ENCODE measurements around the gene SEMA3C.
A peak's percentile ranks its signal among the peaks of the same experiment; 100 is the strongest.

The SEMA3C gene

DNA sequence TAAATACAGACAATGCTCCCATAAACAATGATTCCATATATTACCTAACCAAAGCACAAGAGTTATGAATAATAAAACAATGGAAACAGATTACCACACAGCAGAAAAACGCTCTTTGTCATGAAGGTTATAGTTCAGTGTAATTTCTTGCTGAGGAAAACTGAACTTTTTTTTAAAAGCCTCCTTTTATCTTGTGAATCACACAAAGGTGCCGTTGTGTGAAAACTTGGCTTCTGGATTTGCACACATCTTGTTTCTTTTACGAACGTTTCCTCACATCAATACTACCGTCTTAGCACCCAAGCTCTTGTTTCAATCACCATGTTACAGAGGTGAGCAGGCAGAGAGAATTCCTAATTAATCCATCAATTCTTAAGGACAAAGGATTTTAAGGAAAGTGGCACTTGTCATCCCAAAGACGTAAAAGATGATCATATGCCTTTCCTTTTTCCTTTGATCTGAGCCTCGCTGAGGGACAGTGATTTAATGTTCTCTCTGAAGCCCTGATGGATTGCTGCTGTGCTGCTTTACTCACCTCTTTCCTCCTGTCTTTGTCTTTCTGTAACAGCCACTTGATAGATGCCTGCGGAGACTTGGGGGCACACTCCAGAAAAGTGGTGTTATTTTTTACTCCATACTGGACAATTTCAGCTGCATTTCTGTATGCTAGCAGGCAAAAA lies 170.3 kb downstream of the SEMA3C start:
- no peak for ATAC-seq

DNA sequence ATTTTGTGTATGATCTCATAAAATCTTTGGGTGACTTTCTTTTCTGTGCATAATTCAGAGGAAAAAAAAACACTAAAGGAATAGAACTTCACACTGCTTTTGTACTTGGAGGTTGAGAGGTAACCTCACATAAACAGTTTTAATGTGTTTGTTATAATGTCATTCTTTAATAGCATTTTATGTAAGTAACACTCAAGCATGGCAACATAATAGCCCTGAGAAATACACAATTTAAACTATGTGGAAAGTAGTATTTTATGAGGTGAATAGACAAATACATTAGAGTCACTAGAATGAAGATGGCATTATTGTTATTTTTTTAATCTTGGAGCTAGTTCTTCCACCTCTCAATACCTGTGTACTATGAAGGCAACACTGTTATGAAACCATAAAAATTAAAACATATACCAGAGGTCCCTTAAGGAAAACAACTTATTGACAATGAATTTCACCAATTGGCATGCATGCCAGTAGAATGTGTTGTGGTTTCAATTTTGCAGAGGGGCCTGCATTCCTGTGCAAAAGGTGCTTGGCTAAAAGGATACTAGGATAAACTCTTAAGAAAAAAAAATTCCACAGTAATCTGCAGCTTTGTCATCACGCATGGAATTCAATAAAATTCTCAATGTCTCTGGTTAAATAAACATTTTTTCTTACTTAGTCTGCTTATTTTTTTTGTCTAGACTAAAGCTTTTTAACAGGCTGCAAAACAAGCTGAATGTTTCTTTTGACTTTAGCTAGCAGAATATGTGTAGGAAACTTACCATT lies 177.9 kb downstream of the SEMA3C start:
- no peak for TF ChIP-seq PPARA (CRISPR knock-in tag; IDR thresholded peaks at IDR 0.05; ENCODE audit: borderline replicate concordance)
- peak; percentile 79 for TF ChIP-seq ISL1 (CRISPR knock-in tag; IDR thresholded peaks at IDR 0.05)
- peak; percentile 65 for ATAC-seq

More for the DNA sequence above, 170.3 kb downstream of the SEMA3C start:
- TF ChIP-seq SNAI2 (CRISPR knock-in tag; IDR thresholded peaks at IDR 0.05) (no peak), ZC3H10 (CRISPR knock-in tag; IDR thresholded peaks at IDR 0.05) (no peak), TOX (CRISPR knock-in tag; IDR thresholded peaks at IDR 0.05; ENCODE audit: borderline replicate concordance) (no peak), CSDC2 (CRISPR knock-in tag; IDR thresholded peaks at IDR 0.05) (no peak), ISL1 (CRISPR knock-in tag; IDR thresholded peaks at IDR 0.05) (no peak), PPARA (CRISPR knock-in tag; IDR thresholded peaks at IDR 0.05; ENCODE audit: borderline replicate concordance) (no peak), GLIS3 (CRISPR knock-in tag; IDR thresholded peaks at IDR 0.05) (no peak)
- TF ChIP-seq, protein P1, sequence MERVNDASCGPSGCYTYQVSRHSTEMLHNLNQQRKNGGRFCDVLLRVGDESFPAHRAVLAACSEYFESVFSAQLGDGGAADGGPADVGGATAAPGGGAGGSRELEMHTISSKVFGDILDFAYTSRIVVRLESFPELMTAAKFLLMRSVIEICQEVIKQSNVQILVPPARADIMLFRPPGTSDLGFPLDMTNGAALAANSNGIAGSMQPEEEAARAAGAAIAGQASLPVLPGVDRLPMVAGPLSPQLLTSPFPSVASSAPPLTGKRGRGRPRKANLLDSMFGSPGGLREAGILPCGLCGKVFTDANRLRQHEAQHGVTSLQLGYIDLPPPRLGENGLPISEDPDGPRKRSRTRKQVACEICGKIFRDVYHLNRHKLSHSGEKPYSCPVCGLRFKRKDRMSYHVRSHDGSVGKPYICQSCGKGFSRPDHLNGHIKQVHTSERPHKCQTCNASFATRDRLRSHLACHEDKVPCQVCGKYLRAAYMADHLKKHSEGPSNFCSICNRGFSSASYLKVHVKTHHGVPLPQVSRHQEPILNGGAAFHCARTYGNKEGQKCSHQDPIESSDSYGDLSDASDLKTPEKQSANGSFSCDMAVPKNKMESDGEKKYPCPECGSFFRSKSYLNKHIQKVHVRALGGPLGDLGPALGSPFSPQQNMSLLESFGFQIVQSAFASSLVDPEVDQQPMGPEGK (CRISPR knock-in tag; IDR thresholded peaks at IDR 0.05; ENCODE audit: borderline replicate concordance): no peak
- TF ChIP-seq, protein P2, sequence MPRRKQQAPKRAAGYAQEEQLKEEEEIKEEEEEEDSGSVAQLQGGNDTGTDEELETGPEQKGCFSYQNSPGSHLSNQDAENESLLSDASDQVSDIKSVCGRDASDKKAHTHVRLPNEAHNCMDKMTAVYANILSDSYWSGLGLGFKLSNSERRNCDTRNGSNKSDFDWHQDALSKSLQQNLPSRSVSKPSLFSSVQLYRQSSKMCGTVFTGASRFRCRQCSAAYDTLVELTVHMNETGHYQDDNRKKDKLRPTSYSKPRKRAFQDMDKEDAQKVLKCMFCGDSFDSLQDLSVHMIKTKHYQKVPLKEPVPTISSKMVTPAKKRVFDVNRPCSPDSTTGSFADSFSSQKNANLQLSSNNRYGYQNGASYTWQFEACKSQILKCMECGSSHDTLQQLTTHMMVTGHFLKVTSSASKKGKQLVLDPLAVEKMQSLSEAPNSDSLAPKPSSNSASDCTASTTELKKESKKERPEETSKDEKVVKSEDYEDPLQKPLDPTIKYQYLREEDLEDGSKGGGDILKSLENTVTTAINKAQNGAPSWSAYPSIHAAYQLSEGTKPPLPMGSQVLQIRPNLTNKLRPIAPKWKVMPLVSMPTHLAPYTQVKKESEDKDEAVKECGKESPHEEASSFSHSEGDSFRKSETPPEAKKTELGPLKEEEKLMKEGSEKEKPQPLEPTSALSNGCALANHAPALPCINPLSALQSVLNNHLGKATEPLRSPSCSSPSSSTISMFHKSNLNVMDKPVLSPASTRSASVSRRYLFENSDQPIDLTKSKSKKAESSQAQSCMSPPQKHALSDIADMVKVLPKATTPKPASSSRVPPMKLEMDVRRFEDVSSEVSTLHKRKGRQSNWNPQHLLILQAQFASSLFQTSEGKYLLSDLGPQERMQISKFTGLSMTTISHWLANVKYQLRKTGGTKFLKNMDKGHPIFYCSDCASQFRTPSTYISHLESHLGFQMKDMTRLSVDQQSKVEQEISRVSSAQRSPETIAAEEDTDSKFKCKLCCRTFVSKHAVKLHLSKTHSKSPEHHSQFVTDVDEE (CRISPR knock-in tag; IDR thresholded peaks at IDR 0.05): no peak

GRCh38 chr7:80736371-80737125 lies 182.3 kb downstream of the SEMA3C start:
- no peak for ATAC-seq
- TF ChIP-seq ARNTL (CRISPR knock-in tag; IDR thresholded peaks at IDR 0.05; ENCODE audit: borderline replicate concordance, low read depth) (no peak), CREB5 (CRISPR knock-in tag; IDR thresholded peaks at IDR 0.05; ENCODE audit: low read depth) (no peak), ZNF70 (CRISPR knock-in tag; IDR thresholded peaks at IDR 0.05) (no peak), SNAI2 (CRISPR knock-in tag; IDR thresholded peaks at IDR 0.05) (no peak), ZFP3 (CRISPR knock-in tag; IDR thresholded peaks at IDR 0.05) (no peak), BACH2 (CRISPR knock-in tag; IDR thresholded peaks at IDR 0.05; ENCODE audit: borderline replicate concordance) (no peak), TOX (CRISPR knock-in tag; IDR thresholded peaks at IDR 0.05; ENCODE audit: borderline replicate concordance) (no peak), POU6F1 (CRISPR knock-in tag; IDR thresholded peaks at IDR 0.05; ENCODE audit: borderline replicate concordance, low read depth) (no peak), PPARA (CRISPR knock-in tag; IDR thresholded peaks at IDR 0.05; ENCODE audit: borderline replicate concordance) (no peak)
- TF ChIP-seq, protein P1 (CRISPR knock-in tag; IDR thresholded peaks at IDR 0.05; ENCODE audit: borderline replicate concordance): no peak

Measured in SK-N-SH treated with all-trans-retinoic acid at 6 μM for 48 hours (cell line).